Gastroesophageal sphincter (tissue), 3 donors: ENCODE measurements around the gene MYMX.

Experiments
- CTCF ChIP-seq, 4 experiments: fragments of 200-600 bp in 2 of 4; fragments of 450-650 bp in 2 of 4; sonication (generic) in 1 of 4; IDR thresholded peaks; one replicate each; pipeline ENCODE4 v1.5.1; 2017 to 2019; ENCODE audit warnings: antibody characterized with exemption in 4 of 4, mild to moderate bottlenecking in 2 of 4, moderate library complexity in 2 of 4
- POLR2A ChIP-seq, 2 donors: fragments of 450-650 bp; IDR thresholded peaks; one replicate each; pipeline ENCODE4 v1.6.1; 2017; ENCODE audit warnings: antibody characterized with exemption in 2 of 2, mild to moderate bottlenecking in 2 of 2, moderate library complexity in 1 of 2
- POLR2AphosphoS5 ChIP-seq: sonication (generic); formaldehyde crosslinking; IDR thresholded peaks from one replicate; pipeline ENCODE4 v1.6.1; 2017; ENCODE audit warnings: antibody characterized with exemption

DNA sequence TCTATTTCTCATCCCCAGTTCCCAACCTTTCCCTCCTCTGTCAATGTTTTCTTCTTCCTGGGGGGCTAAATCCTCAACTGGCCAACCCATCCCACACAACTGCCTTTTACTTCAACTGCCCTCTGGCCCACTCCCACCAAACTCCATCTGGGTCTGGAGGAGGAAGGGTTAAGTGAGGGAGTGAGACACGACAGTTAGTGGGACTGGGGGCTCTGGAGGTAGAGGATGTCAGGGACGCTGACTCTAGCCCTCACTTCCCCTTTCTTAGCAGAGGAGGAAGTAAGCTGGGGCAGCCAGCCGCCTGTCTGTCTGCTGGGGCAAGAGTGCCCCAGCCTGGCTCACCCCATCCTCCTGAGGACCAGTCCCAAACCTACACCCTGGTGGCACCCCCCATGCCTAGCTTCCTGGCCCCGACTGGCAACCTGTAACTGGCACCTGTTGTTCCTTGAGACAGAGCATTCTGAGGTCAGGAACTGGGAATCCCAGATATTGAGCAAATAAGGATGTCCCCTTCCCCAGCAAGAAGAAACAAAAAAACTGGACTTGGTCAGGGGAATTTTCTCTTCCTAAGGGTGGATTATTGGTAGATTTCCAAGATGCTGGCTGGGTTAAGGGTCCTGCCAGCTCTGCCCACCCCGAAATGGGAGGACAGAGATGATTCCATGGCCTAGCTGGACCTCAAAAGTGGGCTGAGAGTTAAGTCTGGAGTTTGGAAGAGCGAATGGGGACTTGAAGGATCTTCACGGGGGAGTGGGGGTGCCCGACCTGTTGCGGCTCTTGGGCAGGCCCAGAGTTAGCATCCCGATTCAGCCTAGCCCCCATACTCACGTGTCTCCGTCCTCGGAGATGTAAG, 47.7 kb downstream of the MYMX start:
- TF ChIP-seq POLR2AphosphoS5 (no peak), CTCF (IDR thresholded peaks at IDR 0.05) (no peak), POLR2A (IDR thresholded peaks at IDR 0.05) (no peak)
